Stimulated activated CD8-positive, alpha-beta memory T cell treated with anti-CD3 and anti-CD28 coated beads, Interleukin-2, amount 100 ng/mL, for 48 hours (primary cell): ENCODE measurements around the gene SLC28A1.

Experiments used
- DNase-seq, 2 donors: peaks; one replicate each; pipeline ENCODE4 v3.0.0-alpha.2; 2020; ENCODE audit warnings: low read depth in 2 of 2

The SLC28A1 gene, protein sequence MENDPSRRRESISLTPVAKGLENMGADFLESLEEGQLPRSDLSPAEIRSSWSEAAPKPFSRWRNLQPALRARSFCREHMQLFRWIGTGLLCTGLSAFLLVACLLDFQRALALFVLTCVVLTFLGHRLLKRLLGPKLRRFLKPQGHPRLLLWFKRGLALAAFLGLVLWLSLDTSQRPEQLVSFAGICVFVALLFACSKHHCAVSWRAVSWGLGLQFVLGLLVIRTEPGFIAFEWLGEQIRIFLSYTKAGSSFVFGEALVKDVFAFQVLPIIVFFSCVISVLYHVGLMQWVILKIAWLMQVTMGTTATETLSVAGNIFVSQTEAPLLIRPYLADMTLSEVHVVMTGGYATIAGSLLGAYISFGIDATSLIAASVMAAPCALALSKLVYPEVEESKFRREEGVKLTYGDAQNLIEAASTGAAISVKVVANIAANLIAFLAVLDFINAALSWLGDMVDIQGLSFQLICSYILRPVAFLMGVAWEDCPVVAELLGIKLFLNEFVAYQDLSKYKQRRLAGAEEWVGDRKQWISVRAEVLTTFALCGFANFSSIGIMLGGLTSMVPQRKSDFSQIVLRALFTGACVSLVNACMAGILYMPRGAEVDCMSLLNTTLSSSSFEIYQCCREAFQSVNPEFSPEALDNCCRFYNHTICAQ

GRCh38 chr15:84883916-84884781, at the start of gene SLC28A1:
TSS of gene SLC28A1 (plus strand) at chr15:84884662. CDS start at chr15:84887761, 3,099 bp downstream.
- no peak for DNase-seq

DNA sequence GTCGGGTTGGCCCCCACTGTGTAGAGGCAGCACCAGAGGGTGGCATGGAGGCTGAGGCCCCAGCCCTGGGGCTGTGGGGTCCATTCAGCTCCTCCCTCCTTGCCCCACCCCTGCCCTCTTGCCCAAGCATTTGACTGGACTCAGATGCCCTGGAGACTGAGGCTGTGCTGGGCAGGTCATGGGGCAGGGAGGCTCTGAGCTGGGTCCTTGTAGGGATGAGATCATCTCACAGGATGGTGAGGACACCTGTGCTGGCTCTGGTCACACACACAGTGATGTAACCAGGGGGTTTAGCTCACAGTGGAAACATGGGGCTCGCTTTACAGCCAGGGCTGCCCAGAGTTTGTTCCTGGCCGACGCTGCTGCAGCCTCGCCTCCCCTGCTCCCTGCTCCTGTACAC, 49.5 kb upstream of the SLC28A1 start:
- no peak for DNase-seq

DNA sequence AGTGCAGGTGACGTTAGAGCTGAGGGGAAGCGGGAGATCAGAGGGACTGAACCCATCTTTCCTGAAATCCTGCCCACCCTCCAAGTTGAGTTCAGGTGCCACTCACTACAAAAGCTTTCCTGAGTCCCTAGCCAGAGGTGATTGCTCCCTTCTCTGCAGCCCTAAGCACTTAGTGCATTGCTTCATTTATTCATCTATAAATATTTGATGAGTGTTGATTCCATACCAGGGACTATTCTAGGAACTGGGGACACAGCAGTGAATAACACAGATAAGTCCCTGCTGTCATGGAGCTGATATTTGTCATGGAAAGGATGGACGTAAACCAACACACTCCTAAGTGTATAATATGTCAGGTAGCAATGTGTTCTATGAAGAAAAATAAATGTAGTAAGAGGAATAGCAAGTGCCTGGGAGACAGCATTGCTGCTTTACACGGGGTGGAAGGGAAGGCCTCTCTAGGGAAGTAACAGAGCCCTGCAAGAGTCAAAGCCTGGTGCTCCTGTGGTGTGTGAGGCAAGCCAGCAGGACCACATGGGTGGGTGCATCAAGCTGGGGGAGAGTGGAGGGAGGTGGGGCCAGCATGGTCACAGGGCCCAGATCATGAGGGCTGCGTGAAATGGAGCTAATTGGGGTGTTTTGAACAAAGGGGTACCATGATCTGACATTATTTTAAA, 48.7 kb upstream of the SLC28A1 start:
- DNase-seq: no peak

GRCh38 chr15:84836844-84837243, 47.6 kb upstream of the SLC28A1 start:
- no peak for DNase-seq

- DNase-seq: no peak
Observed at GRCh38 chr15:84839714-84840113, 44.7 kb upstream of the SLC28A1 start.

- no peak for DNase-seq
Observed at GRCh38 chr15:84840255-84840654, 44.2 kb upstream of the SLC28A1 start.

- no peak for DNase-seq
Observed at GRCh38 chr15:84840741-84841429, 43.6 kb upstream of the SLC28A1 start.

GRCh38 chr15:84842781-84843180, 41.7 kb upstream of the SLC28A1 start:
- no peak for DNase-seq

GRCh38 chr15:84844964-84845363, 39.5 kb upstream of the SLC28A1 start:
- no peak for DNase-seq

- peak; percentile 11 to 21 for DNase-seq
Observed at GRCh38 chr15:84845631-84846030, 38.8 kb upstream of the SLC28A1 start.

DNA sequence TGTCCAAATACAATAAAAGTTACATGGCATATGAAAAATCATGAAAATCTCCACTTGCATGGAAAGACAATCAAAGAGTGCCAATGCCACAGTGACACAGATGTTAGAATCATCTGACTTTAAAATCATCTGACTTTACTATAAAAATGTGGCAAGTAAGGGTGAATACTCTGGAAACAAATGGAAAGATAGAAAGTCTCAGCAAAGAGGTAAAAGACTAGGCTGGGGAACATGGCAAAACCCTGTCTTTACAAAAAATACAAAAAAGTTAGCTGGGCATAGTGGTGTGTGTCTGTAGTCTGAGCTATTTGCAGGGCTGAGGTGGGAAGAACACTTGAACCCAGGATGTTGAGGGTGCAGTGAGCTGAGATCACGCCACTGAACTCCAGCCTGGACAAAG, 38.2 kb upstream of the SLC28A1 start:
- no peak for DNase-seq

DNA sequence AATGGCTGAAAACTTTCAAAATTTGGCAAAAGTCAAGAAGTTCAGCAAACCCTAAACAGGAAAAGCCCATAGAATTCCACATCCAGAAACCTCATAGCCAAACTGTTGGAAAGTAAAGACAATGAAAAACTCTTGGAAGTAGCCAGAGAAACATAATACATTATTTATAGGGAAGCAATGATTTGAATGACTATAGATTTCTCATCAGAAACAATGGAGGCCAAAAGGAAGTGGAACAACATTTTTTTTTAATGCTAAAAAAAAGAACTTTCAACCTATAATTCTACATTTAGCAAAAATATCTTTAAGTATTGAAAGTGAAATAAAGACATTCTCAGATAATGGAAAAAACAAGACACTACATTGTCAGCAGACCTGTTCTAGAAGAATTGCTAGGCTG, 37.1 kb upstream of the SLC28A1 start:
- no peak for DNase-seq

- DNase-seq: no peak
Observed at GRCh38 chr15:84852212-84852611, 32.2 kb upstream of the SLC28A1 start.

GRCh38 chr15:84855136-84855535, 29.3 kb upstream of the SLC28A1 start:
- DNase-seq: no peak

- no peak for DNase-seq
Observed at GRCh38 chr15:84855765-84856164, 28.7 kb upstream of the SLC28A1 start.

DNA sequence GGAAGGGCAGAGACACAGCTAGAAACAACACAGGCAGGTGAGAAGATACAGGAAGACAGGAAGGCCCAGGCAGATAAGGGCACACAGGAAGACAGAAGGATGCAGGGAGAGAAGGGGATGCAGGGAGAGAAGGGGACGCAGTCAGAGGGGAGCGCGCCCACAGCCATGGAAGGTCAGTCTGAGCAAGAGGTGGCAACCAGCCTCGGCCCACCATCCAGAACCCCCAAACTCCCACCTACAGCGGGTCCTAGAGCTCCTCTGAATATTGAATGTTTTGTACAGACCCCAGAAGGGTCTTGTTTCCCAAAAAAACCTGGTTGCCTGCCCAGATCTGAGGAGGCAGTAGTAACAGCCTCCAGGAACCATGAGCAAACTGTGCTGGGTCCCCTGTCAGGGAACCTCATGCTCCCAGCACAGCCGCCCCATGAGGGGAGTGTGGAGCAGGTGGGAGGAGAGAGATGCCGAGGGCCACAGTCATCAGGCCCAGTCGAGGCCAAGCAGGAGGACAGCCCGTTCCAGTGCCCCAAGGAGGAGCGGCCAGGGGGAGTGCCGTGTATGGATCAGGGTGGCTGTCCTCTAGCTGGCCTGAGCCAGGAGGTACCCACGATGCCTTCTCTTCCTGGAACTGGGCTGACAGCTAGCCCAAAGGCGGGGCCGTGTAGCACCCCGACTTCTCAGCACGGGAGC, 27.6 kb upstream of the SLC28A1 start:
- DNase-seq: no peak

- no peak for DNase-seq
Observed at GRCh38 chr15:84857418-84858004, 27.0 kb upstream of the SLC28A1 start.

GRCh38 chr15:84858231-84858630, 26.2 kb upstream of the SLC28A1 start:
- DNase-seq: no peak

DNA sequence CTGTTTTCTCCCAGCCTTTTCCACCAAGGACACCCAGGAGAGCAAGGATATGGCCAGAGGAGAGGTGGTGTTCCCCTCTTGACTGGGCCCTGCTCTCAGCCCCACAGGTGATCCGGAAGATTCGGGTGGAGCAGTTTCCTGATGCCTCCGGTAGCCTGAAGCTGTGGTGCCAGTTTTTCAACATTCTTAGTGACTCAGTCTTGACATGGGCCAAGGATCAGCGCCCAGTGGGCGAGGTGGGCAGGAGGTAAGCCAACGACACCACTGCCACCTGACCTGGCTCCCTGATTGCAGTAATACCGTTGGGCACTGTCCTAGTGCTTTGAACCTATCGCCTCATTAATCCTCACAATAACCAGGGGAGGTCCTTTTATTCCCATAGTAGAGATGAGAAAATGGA, 25.3 kb upstream of the SLC28A1 start:
- DNase-seq: no peak

GRCh38 chr15:84859651-84860050, 24.8 kb upstream of the SLC28A1 start:
- no peak for DNase-seq
